ENCODE results near the gene EML6. TPM values are rescaled to one million over a fixed set of nuclear protein-coding genes. Genes with fewer than 3 reads are reported as not detected.

The EML6 gene
- total and polyA plus RNA-seq, 12 donors: 0.07 to 1.5 (median 0.31) TPM

DNA sequence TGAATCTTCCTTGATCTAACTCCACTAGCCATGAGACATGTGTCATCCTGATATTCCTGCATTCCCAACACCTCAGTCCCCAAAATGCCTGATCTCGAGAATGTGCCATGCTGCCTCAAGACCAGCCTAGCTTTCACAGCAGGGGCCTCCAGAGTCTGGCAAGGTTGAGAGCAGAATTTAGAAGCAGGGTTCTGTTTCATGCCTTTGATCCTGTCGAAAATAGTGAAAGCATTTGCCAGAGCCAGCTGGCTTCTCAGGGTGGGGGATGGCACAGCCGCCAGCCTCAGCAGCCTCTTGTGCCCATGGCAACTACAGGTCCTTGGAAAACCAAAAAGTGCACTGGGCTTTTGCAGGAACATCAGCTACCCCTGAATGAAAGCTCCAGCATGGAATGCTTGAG lies 183.3 kb downstream of the EML6 start:
- Histone ChIP-seq H3K4me3 (no peak overlapping the region), H3K9me3 (no peaks in the 10 kb centered on the region), H3K27me3 (no peaks in the 10 kb centered on the region), H3K36me3 (no peaks in the 10 kb centered on the region), H3K27ac (no peak overlapping the region), H3K4me1 (peaks cover 0 to 16% (median 0%) of the 10 kb centered on the region in 9 donors)
- ATAC-seq: peak in 1 of 8 donors; percentile 54
- intact Hi-C loops (cut with DNase I): loop anchor here in 4 of 10 donors (2.0 to 10.0 kb wide), 3 partner anchors 66 to 258 kb away; no protein-coding TSS in a partner anchor
- no peak for DNase-seq
- 55 to 63% methylated on average over 3 of the region's 3 CpGs for WGBS, 2 donors
- TF ChIP-seq, protein P1, sequence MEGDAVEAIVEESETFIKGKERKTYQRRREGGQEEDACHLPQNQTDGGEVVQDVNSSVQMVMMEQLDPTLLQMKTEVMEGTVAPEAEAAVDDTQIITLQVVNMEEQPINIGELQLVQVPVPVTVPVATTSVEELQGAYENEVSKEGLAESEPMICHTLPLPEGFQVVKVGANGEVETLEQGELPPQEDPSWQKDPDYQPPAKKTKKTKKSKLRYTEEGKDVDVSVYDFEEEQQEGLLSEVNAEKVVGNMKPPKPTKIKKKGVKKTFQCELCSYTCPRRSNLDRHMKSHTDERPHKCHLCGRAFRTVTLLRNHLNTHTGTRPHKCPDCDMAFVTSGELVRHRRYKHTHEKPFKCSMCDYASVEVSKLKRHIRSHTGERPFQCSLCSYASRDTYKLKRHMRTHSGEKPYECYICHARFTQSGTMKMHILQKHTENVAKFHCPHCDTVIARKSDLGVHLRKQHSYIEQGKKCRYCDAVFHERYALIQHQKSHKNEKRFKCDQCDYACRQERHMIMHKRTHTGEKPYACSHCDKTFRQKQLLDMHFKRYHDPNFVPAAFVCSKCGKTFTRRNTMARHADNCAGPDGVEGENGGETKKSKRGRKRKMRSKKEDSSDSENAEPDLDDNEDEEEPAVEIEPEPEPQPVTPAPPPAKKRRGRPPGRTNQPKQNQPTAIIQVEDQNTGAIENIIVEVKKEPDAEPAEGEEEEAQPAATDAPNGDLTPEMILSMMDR (IDR thresholded peaks at IDR 0.05): no peak

DNA sequence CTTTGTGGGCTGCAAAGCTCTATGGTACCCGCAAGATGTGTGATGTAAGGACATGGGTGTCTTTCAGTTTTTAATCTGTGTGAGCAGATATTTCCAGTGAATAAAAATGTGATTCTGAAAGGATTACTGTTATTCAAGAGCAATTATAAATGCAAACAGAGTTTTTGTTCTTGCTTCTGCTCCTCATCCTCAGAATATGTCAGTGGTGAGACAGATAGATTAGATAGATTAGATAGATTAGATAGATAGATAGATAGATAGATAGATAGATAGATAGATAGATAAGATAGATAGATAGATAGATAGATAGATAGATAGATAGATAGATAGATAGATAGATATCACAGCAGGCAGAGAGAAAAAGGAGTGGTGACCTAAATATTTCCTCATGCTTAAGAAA lies 184.2 kb downstream of the EML6 start:
- no peak for DNase-seq
- H3K9me3 ChIP-seq: peaks cover 0 to 4% (median 0%) of the 10 kb centered on the region in 11 donors
- 91 to 93% methylated on average over 1 of the region's 1 CpG for WGBS, 2 donors
- intact Hi-C loops (cut with DNase I): loop anchor here in 4 of 10 donors (2.0 to 10.0 kb wide), 3 partner anchors 65 to 257 kb away; no protein-coding TSS in a partner anchor
- H3K36me3 ChIP-seq: no peaks in the 10 kb centered on the region
- H3K27ac ChIP-seq: no peak overlapping the region
- no peak overlapping the region for H3K4me3 ChIP-seq
- H3K27me3 ChIP-seq: no peaks in the 10 kb centered on the region
- H3K4me1 ChIP-seq: peaks cover 0 to 16% (median 0%) of the 10 kb centered on the region in 9 donors
- TF ChIP-seq, protein P1 (IDR thresholded peaks at IDR 0.05): no peak
- ATAC-seq: no peak

DNA sequence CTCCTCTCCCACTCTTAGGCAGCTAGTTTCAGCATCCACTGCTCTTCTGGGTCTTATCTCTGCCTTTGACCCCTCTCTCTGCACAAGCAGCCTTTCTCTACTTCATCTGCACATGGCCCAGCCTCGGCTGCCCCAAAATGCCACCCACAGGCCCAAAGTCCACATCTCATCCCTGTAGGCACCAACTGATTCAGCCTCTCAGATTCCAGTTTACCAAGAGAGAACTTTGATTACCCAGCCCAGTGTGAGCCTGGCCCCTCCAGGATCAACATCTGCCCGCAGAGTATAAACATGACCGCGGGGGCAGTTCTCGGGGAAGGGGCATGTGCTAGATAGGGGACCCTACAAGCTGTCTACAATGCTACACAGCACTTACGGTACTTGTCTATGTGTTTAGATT lies 185.1 kb downstream of the EML6 start:
- no peak for ATAC-seq
- WGBS, 2 donors: 86 to 89% methylated on average over 6 of the region's 6 CpGs
- Histone ChIP-seq H3K4me1 (peaks cover 0 to 16% (median 0%) of the 10 kb centered on the region in 9 donors), H3K27ac (no peak overlapping the region), H3K36me3 (no peaks in the 10 kb centered on the region), H3K27me3 (no peaks in the 10 kb centered on the region), H3K9me3 (peaks cover 0 to 5% (median 0%) of the 10 kb centered on the region in 11 donors), H3K4me3 (no peak overlapping the region)
- no peak for DNase-seq
- intact Hi-C loops (cut with DNase I): loop anchor here in 3 of 10 donors (10.0 kb wide), 2 partner anchors 106 to 256 kb away; no protein-coding TSS in a partner anchor
- TF ChIP-seq, protein P1 (IDR thresholded peaks at IDR 0.05): no peak

DNA sequence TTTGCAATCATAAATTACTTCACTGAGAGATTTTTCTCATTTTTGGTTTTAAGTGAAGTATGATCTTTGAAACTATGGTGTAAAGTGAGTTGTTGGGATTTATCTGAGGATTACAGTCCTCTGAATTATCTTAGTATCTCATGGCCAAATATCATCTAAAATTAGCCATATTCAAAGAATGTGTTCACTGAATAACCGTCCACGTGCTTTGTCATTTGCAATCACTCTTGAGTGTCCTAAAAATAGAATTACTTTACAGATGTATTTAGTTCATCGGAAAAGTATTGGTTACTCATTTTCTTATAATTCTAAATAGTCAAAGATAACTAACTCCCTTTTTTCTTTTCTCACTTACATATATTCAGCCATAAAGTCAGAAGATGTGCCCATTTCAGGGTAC lies 185.5 kb downstream of the EML6 start:
- TF ChIP-seq, protein P1 (IDR thresholded peaks at IDR 0.05): no peak
- Histone ChIP-seq H3K27me3 (no peaks in the 10 kb centered on the region), H3K27ac (no peak overlapping the region), H3K36me3 (no peaks in the 10 kb centered on the region), H3K4me3 (no peak overlapping the region), H3K9me3 (peaks cover 0 to 5% (median 0%) of the 10 kb centered on the region in 11 donors), H3K4me1 (peaks cover 0 to 16% (median 0%) of the 10 kb centered on the region in 9 donors)
- no peak for ATAC-seq
- intact Hi-C loops (cut with DNase I): loop anchor here in 3 of 10 donors (10.0 kb wide), 2 partner anchors 106 to 256 kb away; no protein-coding TSS in a partner anchor
- no peak for DNase-seq
- 29 to 43% methylated on average over 3 of the region's 3 CpGs for WGBS, 2 donors

Measured in heart right ventricle (tissue), 16 donors.